ENCODE measurements around the gene IFNK.

IFNK gene

DNA sequence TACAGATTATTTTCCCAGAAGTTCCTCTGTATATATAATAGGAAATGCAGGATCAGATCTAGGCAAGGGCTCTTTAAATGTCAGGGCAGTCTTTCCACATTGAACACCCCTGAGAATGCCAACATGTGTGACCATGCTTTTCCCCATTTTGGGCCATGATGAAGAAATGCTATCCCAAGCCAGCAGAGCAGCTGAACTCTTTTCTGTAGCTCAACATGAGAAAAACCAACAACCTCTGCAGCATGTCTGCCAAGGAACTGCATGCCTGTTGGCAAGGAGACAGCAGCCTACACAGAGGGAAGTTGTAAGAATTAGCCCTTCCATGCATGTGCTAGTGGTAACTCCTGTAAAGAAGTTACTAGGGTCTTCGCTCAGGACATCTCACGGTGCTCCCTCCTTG lies 9.5 kb upstream of the IFNK start:
- no peak overlapping the region for H3K9ac ChIP-seq (ENCODE audit: low read length)
- H3K27me3 ChIP-seq (ENCODE audit: control insufficient read depth in 1 of 2, insufficient read depth in 2 of 2, low read length in 2 of 2): no peaks in the 10 kb centered on the region
- H3K4me1 ChIP-seq (ENCODE audit: insufficient read depth, low read length): peaks cover 20% of the 10 kb centered on the region
- no peak overlapping the region for H3K4me3 ChIP-seq (ENCODE audit: low read depth in 1 of 2, low read length in 2 of 2)
- H3K36me3 ChIP-seq (ENCODE audit: insufficient read depth, low read length): no peaks in the 10 kb centered on the region
- peak overlapping the region; percentile 20 for H3K27ac ChIP-seq (ENCODE audit: low read depth, low read length)
- H3K9me3 ChIP-seq (ENCODE audit: low read length): no peaks in the 10 kb centered on the region

DNA sequence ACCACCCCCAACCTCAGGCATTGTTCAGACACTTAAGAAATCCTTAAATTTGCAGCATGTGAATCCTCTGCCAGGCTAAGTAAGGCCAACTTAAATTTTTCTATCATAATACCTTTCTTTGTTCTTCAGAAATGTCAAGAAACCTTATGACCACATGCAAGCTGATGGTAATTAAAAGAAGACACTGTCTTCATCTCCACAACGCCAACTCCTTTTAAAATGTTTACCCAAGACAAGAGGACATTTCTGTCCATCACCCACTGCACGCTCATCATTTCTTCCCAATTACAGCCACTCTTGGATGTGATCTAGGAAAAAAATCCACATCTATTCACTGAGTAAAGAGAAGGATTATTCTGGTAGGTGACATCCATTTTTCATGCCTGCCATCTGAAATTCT lies 6.1 kb upstream of the IFNK start:
- Histone ChIP-seq H3K27ac (ENCODE audit: low read depth, low read length) (no peak overlapping the region), H3K9ac (ENCODE audit: low read length) (no peak overlapping the region), H3K9me3 (ENCODE audit: low read length) (no peaks in the 10 kb centered on the region), H3K36me3 (ENCODE audit: insufficient read depth, low read length) (no peaks in the 10 kb centered on the region), H3K4me3 (ENCODE audit: low read depth in 1 of 2, low read length in 2 of 2) (no peak overlapping the region), H3K27me3 (ENCODE audit: control insufficient read depth in 1 of 2, insufficient read depth in 2 of 2, low read length in 2 of 2) (no peaks in the 10 kb centered on the region), H3K4me1 (ENCODE audit: insufficient read depth, low read length) (peaks cover 16% of the 10 kb centered on the region)

GRCh38 chr9:27518809-27519208 lies 5.3 kb upstream of the IFNK start:
- Histone ChIP-seq H3K9ac (ENCODE audit: low read length) (no peak overlapping the region), H3K4me3 (ENCODE audit: low read depth in 1 of 2, low read length in 2 of 2) (no peak overlapping the region), H3K27me3 (ENCODE audit: control insufficient read depth in 1 of 2, insufficient read depth in 2 of 2, low read length in 2 of 2) (no peaks in the 10 kb centered on the region), H3K4me1 (ENCODE audit: insufficient read depth, low read length) (peaks cover 9% of the 10 kb centered on the region), H3K9me3 (ENCODE audit: low read length) (no peaks in the 10 kb centered on the region), H3K36me3 (ENCODE audit: insufficient read depth, low read length) (no peaks in the 10 kb centered on the region), H3K27ac (ENCODE audit: low read depth, low read length) (no peak overlapping the region)

DNA sequence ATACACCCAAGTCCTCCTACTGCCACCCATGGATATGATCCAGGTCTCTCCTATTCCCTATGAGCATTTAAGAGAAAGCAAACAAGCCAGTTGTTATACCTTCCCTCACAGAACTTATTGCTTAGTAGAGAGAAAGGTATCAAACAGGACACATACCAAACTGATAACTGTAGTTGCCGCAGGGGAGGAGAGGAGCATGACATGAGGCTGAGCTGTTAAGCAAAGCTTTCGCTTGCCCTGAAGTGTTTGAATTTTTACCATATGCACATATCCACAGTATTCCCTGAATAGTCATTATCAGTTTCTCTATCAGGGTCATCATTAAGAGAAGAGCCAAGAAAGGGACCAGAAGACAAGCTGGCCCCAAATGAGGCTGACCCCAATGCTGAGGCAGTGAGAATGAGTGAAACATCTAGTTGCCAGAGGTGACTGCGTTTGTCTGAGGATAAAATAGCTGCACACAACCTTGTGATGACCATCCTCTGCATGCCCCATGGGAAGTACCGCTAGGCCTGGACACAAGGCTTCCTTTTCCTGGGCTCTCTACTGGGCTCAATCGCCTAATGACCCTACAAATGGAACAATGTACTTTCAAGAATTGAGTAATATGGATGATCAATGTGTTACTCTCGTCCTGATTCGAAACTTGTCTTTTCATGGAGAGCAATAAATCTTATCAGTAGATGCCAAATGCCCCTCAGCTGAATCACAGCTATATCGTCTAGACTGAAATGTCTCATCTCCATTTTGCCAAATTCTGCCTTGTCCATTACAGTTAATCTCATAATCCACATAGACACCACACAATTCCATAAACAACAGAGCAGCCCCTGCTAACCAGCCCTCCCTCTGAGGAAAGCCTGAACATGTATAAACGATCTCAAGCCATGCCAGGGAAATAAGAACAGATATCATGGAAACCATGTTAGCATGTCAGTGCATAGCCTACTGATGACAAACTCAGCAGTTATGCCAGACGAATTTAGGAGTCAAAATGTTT lies 4.3 kb upstream of the IFNK start:
- no peaks in the 10 kb centered on the region for H3K9me3 ChIP-seq (ENCODE audit: low read length)
- no peak overlapping the region for H3K9ac ChIP-seq (ENCODE audit: low read length)
- no peaks in the 10 kb centered on the region for H3K27me3 ChIP-seq (ENCODE audit: control insufficient read depth in 1 of 2, insufficient read depth in 2 of 2, low read length in 2 of 2)
- no peak overlapping the region for H3K27ac ChIP-seq (ENCODE audit: low read depth, low read length)
- peaks cover 4% of the 10 kb centered on the region for H3K36me3 ChIP-seq (ENCODE audit: insufficient read depth, low read length)
- H3K4me1 ChIP-seq (ENCODE audit: insufficient read depth, low read length): peaks cover 2% of the 10 kb centered on the region
- H3K4me3 ChIP-seq (ENCODE audit: low read depth in 1 of 2, low read length in 2 of 2): no peak overlapping the region

DNA sequence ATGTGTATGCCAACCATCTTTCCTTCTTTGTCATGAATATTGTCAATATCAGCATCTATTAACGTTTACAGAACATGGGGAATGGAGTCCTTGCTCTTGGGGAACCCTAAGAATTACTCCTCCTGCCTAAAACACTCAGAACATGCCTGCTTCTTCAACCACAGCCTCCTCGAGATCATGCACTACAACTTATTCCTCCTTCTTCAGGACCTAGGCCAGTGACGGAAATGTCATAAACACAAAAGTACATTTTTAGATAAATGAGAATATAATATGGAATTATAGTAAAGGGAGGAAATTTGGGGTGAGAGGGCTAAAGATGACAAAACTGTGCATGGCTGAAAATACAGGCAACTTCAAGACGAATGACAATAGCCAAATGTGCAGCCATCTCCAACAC lies 3.1 kb upstream of the IFNK start:
- Histone ChIP-seq H3K4me1 (ENCODE audit: insufficient read depth, low read length) (peaks cover 4% of the 10 kb centered on the region), H3K36me3 (ENCODE audit: insufficient read depth, low read length) (peaks cover 4% of the 10 kb centered on the region), H3K27ac (ENCODE audit: low read depth, low read length) (no peak overlapping the region), H3K27me3 (ENCODE audit: control insufficient read depth in 1 of 2, insufficient read depth in 2 of 2, low read length in 2 of 2) (no peaks in the 10 kb centered on the region), H3K4me3 (ENCODE audit: low read depth in 1 of 2, low read length in 2 of 2) (no peak overlapping the region), H3K9ac (ENCODE audit: low read length) (no peak overlapping the region), H3K9me3 (ENCODE audit: low read length) (no peaks in the 10 kb centered on the region)

GRCh38 chr9:27523141-27523540 lies 949 bp upstream of the IFNK start:
- Histone ChIP-seq H3K36me3 (ENCODE audit: insufficient read depth, low read length) (peaks cover 4% of the 10 kb centered on the region), H3K4me3 (ENCODE audit: low read depth in 1 of 2, low read length in 2 of 2) (no peak overlapping the region), H3K9ac (ENCODE audit: low read length) (no peak overlapping the region), H3K27me3 (ENCODE audit: control insufficient read depth in 1 of 2, insufficient read depth in 2 of 2, low read length in 2 of 2) (no peaks in the 10 kb centered on the region), H3K27ac (ENCODE audit: low read depth, low read length) (no peak overlapping the region), H3K4me1 (ENCODE audit: insufficient read depth, low read length) (peaks cover 23% of the 10 kb centered on the region), H3K9me3 (ENCODE audit: low read length) (no peaks in the 10 kb centered on the region)

GRCh38 chr9:27527702-27528075 lies 3.6 kb downstream of the IFNK start:
- Histone ChIP-seq H3K4me1 (ENCODE audit: insufficient read depth, low read length) (peaks cover 23% of the 10 kb centered on the region), H3K9me3 (ENCODE audit: low read length) (no peaks in the 10 kb centered on the region), H3K36me3 (ENCODE audit: insufficient read depth, low read length) (peaks cover 4% of the 10 kb centered on the region), H3K9ac (ENCODE audit: low read length) (peak overlapping the region; percentile 93), H3K27me3 (ENCODE audit: control insufficient read depth in 1 of 2, insufficient read depth in 2 of 2, low read length in 2 of 2) (no peaks in the 10 kb centered on the region), H3K27ac (ENCODE audit: low read depth, low read length) (peak overlapping the region; percentile 93), H3K4me3 (ENCODE audit: low read depth in 1 of 2, low read length in 2 of 2) (peak overlapping the region; percentile 87 to 88)

GRCh38 chr9:27528076-27528885 lies 4.2 kb downstream of the IFNK start:
- Histone ChIP-seq H3K9ac (ENCODE audit: low read length) (peak overlapping the region; percentile 93), H3K4me1 (ENCODE audit: insufficient read depth, low read length) (peaks cover 23% of the 10 kb centered on the region)

GRCh38 chr9:27528886-27529315 lies 4.8 kb downstream of the IFNK start:
- Histone ChIP-seq H3K36me3 (ENCODE audit: insufficient read depth, low read length) (peaks cover 4% of the 10 kb centered on the region), H3K4me3 (ENCODE audit: low read depth in 1 of 2, low read length in 2 of 2) (peak overlapping the region; percentile 87 to 88), H3K27me3 (ENCODE audit: control insufficient read depth in 1 of 2, insufficient read depth in 2 of 2, low read length in 2 of 2) (no peaks in the 10 kb centered on the region)

More at GRCh38 chr9:27528076-27528885, 4.2 kb downstream of the IFNK start:
- Histone ChIP-seq H3K36me3 (ENCODE audit: insufficient read depth, low read length) (peaks cover 4% of the 10 kb centered on the region), H3K27ac (ENCODE audit: low read depth, low read length) (peak overlapping the region; percentile 93), H3K4me3 (ENCODE audit: low read depth in 1 of 2, low read length in 2 of 2) (peak overlapping the region; percentile 87 to 88), H3K27me3 (ENCODE audit: control insufficient read depth in 1 of 2, insufficient read depth in 2 of 2, low read length in 2 of 2) (no peaks in the 10 kb centered on the region), H3K9me3 (ENCODE audit: low read length) (no peaks in the 10 kb centered on the region)

DNA sequence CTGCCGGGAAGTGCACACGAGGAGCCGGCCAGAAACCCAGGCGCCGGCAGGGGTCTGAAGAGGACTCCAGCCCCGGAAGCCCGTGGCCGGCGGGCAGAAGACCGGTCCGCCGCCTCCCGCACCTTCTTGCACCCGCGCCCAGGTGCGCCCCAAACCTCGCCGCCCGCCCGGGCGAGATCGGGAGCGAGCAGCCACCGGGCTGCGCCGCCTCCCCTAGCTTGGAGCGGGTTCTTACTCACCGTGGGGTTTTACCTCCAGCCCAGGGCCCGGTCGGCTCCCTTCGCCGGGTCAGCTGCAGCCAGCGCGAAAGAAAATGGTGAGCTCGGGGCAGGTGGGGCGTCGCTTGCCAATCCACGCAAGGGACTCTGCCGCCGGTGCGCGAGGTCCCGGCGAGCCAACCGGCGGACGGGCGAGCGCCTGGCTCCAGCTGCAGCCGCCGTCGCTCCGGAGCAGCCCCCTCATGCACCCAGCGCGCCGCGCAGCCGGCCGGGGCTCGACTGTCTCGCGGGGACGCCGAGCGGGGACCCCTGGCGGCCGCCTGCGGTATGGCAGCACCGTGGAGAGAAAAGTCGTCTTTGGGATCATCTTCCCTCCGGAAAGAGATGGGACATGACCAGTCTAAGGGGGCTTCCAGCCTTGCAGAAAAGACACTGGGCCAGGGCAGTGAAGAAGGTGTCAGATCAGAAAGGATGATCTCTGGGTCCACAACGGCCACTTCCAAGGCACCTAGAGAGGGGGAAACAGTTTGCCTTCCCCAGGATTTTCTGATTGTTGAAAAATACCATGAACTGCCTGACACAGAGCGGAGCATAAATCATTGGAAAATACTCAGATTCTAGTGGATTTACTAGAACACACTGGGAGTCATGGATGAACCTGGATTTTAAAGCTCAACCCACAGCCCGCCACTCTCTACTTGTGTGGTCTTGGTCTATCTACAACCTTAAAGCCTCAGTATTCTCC lies 5.5 kb downstream of the IFNK start, which contains the start of gene MOB3B:
MOB3B (minus strand) TSS at position 499 of the 963 bp plus-strand sequence. CDS start 74,264 bp downstream, outside the sequence.
- peak within 1 kb of the TSS; percentile 93 for H3K27ac ChIP-seq (ENCODE audit: low read depth, low read length)
- H3K4me1 ChIP-seq (ENCODE audit: insufficient read depth, low read length): peaks cover 33% of the 10 kb centered on the region
- H3K27me3 ChIP-seq (ENCODE audit: control insufficient read depth in 1 of 2, insufficient read depth in 2 of 2, low read length in 2 of 2): no peaks in the 10 kb centered on the region
- H3K4me3 ChIP-seq (ENCODE audit: low read depth in 1 of 2, low read length in 2 of 2): peak within 1 kb of the TSS; percentile 87 to 88
- H3K9ac ChIP-seq (ENCODE audit: low read length): peak within 1 kb of the TSS; percentile 93
- peaks cover under 1% of the 10 kb centered on the region for H3K36me3 ChIP-seq (ENCODE audit: insufficient read depth, low read length)
- no peaks in the 10 kb centered on the region for H3K9me3 ChIP-seq (ENCODE audit: low read length)

More at GRCh38 chr9:27528886-27529315, 4.8 kb downstream of the IFNK start:
- peak overlapping the region; percentile 93 for H3K27ac ChIP-seq (ENCODE audit: low read depth, low read length)
- peaks cover 27% of the 10 kb centered on the region for H3K4me1 ChIP-seq (ENCODE audit: insufficient read depth, low read length)
- peak overlapping the region; percentile 93 for H3K9ac ChIP-seq (ENCODE audit: low read length)
- no peaks in the 10 kb centered on the region for H3K9me3 ChIP-seq (ENCODE audit: low read length)
